ENCODE data around the gene RGCC.

RGCC gene

GRCh38 chr13:41512441-41512840, 55.1 kb downstream of the RGCC start:
- H3K36me3 ChIP-seq, result no peaks in the 10 kb centered on the region
- H3K9me3 ChIP-seq (ENCODE audit: severe bottlenecking), result no peaks in the 10 kb centered on the region
- no peak overlapping the region for H3K27ac ChIP-seq
- H3K4me3 ChIP-seq (ENCODE audit: low read depth, low read length), result no peak overlapping the region
- H3K27me3 ChIP-seq (ENCODE audit: insufficient read depth, low read depth, severe bottlenecking), result no peaks in the 10 kb centered on the region
- TF ChIP-seq CTCF (IDR thresholded peaks at IDR 0.05; ENCODE audit: low read depth, low read length), result no peak
- DNase-seq, result no peak

- no peak for TF ChIP-seq CTCF (IDR thresholded peaks at IDR 0.05; ENCODE audit: low read depth, low read length)
- no peak overlapping the region for H3K4me3 ChIP-seq (ENCODE audit: low read depth, low read length)
- DNase-seq, result no peak
- H3K9me3 ChIP-seq (ENCODE audit: severe bottlenecking), result no peaks in the 10 kb centered on the region
- H3K27ac ChIP-seq, result no peak overlapping the region
- H3K36me3 ChIP-seq, result no peaks in the 10 kb centered on the region
- no peaks in the 10 kb centered on the region for H3K27me3 ChIP-seq (ENCODE audit: insufficient read depth, low read depth, severe bottlenecking)
Measured at GRCh38 chr13:41513600-41513999, 56.2 kb downstream of the RGCC start.

- no peak for DNase-seq
- Histone ChIP-seq H3K4me3 (ENCODE audit: low read depth, low read length) (no peak overlapping the region), H3K9me3 (ENCODE audit: severe bottlenecking) (no peaks in the 10 kb centered on the region), H3K27ac (no peak overlapping the region), H3K36me3 (no peaks in the 10 kb centered on the region), H3K27me3 (ENCODE audit: insufficient read depth, low read depth, severe bottlenecking) (no peaks in the 10 kb centered on the region)
- no peak for TF ChIP-seq CTCF (IDR thresholded peaks at IDR 0.05; ENCODE audit: low read depth, low read length)
Measured at GRCh38 chr13:41514853-41515395, 57.6 kb downstream of the RGCC start.

GRCh38 chr13:41515491-41516139, 58.3 kb downstream of the RGCC start:
- Histone ChIP-seq H3K36me3 (no peaks in the 10 kb centered on the region), H3K27ac (no peak overlapping the region), H3K9me3 (ENCODE audit: severe bottlenecking) (no peaks in the 10 kb centered on the region), H3K27me3 (ENCODE audit: insufficient read depth, low read depth, severe bottlenecking) (no peaks in the 10 kb centered on the region), H3K4me3 (ENCODE audit: low read depth, low read length) (no peak overlapping the region)
- no peak for TF ChIP-seq CTCF (IDR thresholded peaks at IDR 0.05; ENCODE audit: low read depth, low read length)
- DNase-seq, result no peak

GRCh38 chr13:41516166-41516565, 58.8 kb downstream of the RGCC start:
- Histone ChIP-seq H3K36me3 (no peaks in the 10 kb centered on the region), H3K27ac (no peak overlapping the region), H3K27me3 (ENCODE audit: insufficient read depth, low read depth, severe bottlenecking) (no peaks in the 10 kb centered on the region), H3K4me3 (ENCODE audit: low read depth, low read length) (no peak overlapping the region), H3K9me3 (ENCODE audit: severe bottlenecking) (no peaks in the 10 kb centered on the region)
- no peak for TF ChIP-seq CTCF (IDR thresholded peaks at IDR 0.05; ENCODE audit: low read depth, low read length)
- no peak for DNase-seq

- TF ChIP-seq CTCF (IDR thresholded peaks at IDR 0.05; ENCODE audit: low read depth, low read length), result no peak
- no peaks in the 10 kb centered on the region for H3K9me3 ChIP-seq (ENCODE audit: severe bottlenecking)
- H3K27ac ChIP-seq, result no peak overlapping the region
Measured at GRCh38 chr13:41516760-41517159, 59.4 kb downstream of the RGCC start.

More at GRCh38 chr13:41516760-41517159, 59.4 kb downstream of the RGCC start:
- DNase-seq, result no peak
- H3K4me3 ChIP-seq (ENCODE audit: low read depth, low read length), result no peak overlapping the region
- H3K27me3 ChIP-seq (ENCODE audit: insufficient read depth, low read depth, severe bottlenecking), result no peaks in the 10 kb centered on the region
- no peaks in the 10 kb centered on the region for H3K36me3 ChIP-seq
